ENCODE results near the gene MKKS. TPM values are rescaled to one million over a fixed set of nuclear protein-coding genes. Genes with fewer than 3 reads are reported as not detected.
"Not testable (repeated sequence)": the region's sequence is repeated elsewhere in the genome, so short reads cannot be mapped to it uniquely, and the experiment has no call there.

Gene MKKS
- total RNA-seq, 1 experiment from 2014 or later = 11.2 TPM

GRCh38 chr20:10412591-10413408, 21.2 kb downstream of the MKKS start:
- DNase-seq (ENCODE audit: low spot score) = no peak

- DNase-seq (ENCODE audit: low spot score) = no peak
Measured at GRCh38 chr20:10411673-10412072, 22.3 kb downstream of the MKKS start.

GRCh38 chr20:10408108-10408813, 25.8 kb downstream of the MKKS start:
- no peak for DNase-seq (ENCODE audit: low spot score)

GRCh38 chr20:10404959-10405530, 29.0 kb downstream of the MKKS start:
- no peak for DNase-seq (ENCODE audit: low spot score)

- DNase-seq (ENCODE audit: low spot score) = no peak
Measured at GRCh38 chr20:10404023-10404628, 29.9 kb downstream of the MKKS start.

GRCh38 chr20:10402938-10403608, 30.9 kb downstream of the MKKS start:
- DNase-seq (ENCODE audit: low spot score) = no peak

- no peak for DNase-seq (ENCODE audit: low spot score)
Measured at GRCh38 chr20:10398834-10399369, 35.1 kb downstream of the MKKS start.

GRCh38 chr20:10394752-10395151, 39.3 kb downstream of the MKKS start:
- DNase-seq (ENCODE audit: low spot score) = not testable (repeated sequence)

GRCh38 chr20:10390709-10391108, 43.3 kb downstream of the MKKS start:
- no peak for DNase-seq (ENCODE audit: low spot score)

GRCh38 chr20:10388597-10388996, 45.4 kb downstream of the MKKS start:
- DNase-seq (ENCODE audit: low spot score) = no peak

- no peak for DNase-seq (ENCODE audit: low spot score)
Measured at GRCh38 chr20:10387686-10388085, 46.3 kb downstream of the MKKS start.

GRCh38 chr20:10385850-10386544, 48.0 kb downstream of the MKKS start:
- no peak for DNase-seq (ENCODE audit: low spot score)

GRCh38 chr20:10381477-10381876, 52.5 kb downstream of the MKKS start:
- no peak for DNase-seq (ENCODE audit: low spot score)

- DNase-seq (ENCODE audit: low spot score) = no peak
Measured at GRCh38 chr20:10379761-10380160, 54.3 kb downstream of the MKKS start.

- DNase-seq (ENCODE audit: low spot score) = no peak
Measured at GRCh38 chr20:10376270-10377075, 57.5 kb downstream of the MKKS start.

GRCh38 chr20:10375191-10375590, 58.8 kb downstream of the MKKS start:
- no peak for DNase-seq (ENCODE audit: low spot score)

GRCh38 chr20:10374036-10374435, 60.0 kb downstream of the MKKS start:
- no peak for DNase-seq (ENCODE audit: low spot score)

- DNase-seq (ENCODE audit: low spot score) = no peak
Measured at GRCh38 chr20:10371467-10371866, 62.6 kb downstream of the MKKS start.

- DNase-seq (ENCODE audit: low spot score) = no peak
Measured at GRCh38 chr20:10370091-10370887, 63.7 kb downstream of the MKKS start.
